Activated T-helper 1 cell treated with anti-CD3 and anti-CD28 coated beads, Interleukin-12 subunit alpha, Interleukin-12 subunit beta, Interleukin-2, Interleukin-4 antibody, amounts not matched to agents 30 ng/mL and 10 ng/mL and 1 ng/mL, durations not matched to agents 14 hours and 24 hours and 36 hours (primary cell): ENCODE measurements around the gene TXNRD2. TPM values are rescaled to one million over a fixed set of nuclear protein-coding genes. Genes with fewer than 3 reads are reported as not detected.
"Not testable (repeated sequence)": the region's sequence is repeated elsewhere in the genome, so short reads cannot be mapped to it uniquely, and the experiment has no call there.

ENCODE experiments used
- DNase-seq: peaks from one replicate; pipeline ENCODE4 v3.0.0; 2021; ENCODE audit warnings: low spot score
- H3K27ac Mint-ChIP-seq: one replicate; pipeline ENCODE4 v1.8.0; 2021; ENCODE audit warnings: mild to moderate bottlenecking, mixed read lengths
- H3K27me3 Mint-ChIP-seq: one replicate; pipeline ENCODE4 v1.8.0; 2022; ENCODE audit warnings: mild to moderate bottlenecking, moderate library complexity, mixed read lengths; ENCODE audit not compliant: insufficient read depth
- H3K36me3 Mint-ChIP-seq: one replicate; pipeline ENCODE4 v1.8.0; 2021; ENCODE audit warnings: low read depth, mixed read lengths
- H3K4me1 Mint-ChIP-seq: one replicate; pipeline ENCODE4 v1.8.0; 2021; ENCODE audit warnings: low read depth, mixed read lengths
- H3K4me3 Mint-ChIP-seq: one replicate; pipeline ENCODE4 v1.8.0; 2021; ENCODE audit warnings: mild to moderate bottlenecking, moderate library complexity, mixed read lengths
- H3K9me3 Mint-ChIP-seq: one replicate; pipeline ENCODE4 v1.8.0; 2021; ENCODE audit warnings: mixed read lengths
- intact Hi-C: fragments of 100-400 bp; cut with micrococcal nuclease; formaldehyde crosslinking; loops from one replicate; pipeline ENCODE4 v1.15.1; 2024
- total RNA-seq: library from RNA; stranded (reverse); gene quantifications from 2 replicates; pipeline ENCODE4 v1.2.3, GENCODE V29; 2022

The TXNRD2 gene
- total RNA-seq, 1 donor from 2014 or later = 20.0 TPM

GRCh38 chr22:19929586-19930550 is 11.8 kb downstream of the TXNRD2 start:
- DNase-seq = no peak
- no peak overlapping the region for H3K4me3 Mint-ChIP-seq
- no peaks in the 10 kb centered on the region for H3K9me3 Mint-ChIP-seq
- intact Hi-C loops = no loop called here
- H3K27ac Mint-ChIP-seq = no peak overlapping the region
- H3K36me3 Mint-ChIP-seq = no peaks in the 10 kb centered on the region
- H3K27me3 Mint-ChIP-seq = no peaks in the 10 kb centered on the region
- H3K4me1 Mint-ChIP-seq = no peaks in the 10 kb centered on the region

GRCh38 chr22:19928207-19928606 is 13.4 kb downstream of the TXNRD2 start:
- Mint-ChIP-seq H3K36me3 (no peaks in the 10 kb centered on the region), H3K4me1 (no peaks in the 10 kb centered on the region), H3K4me3 (no peak overlapping the region), H3K27me3 (no peaks in the 10 kb centered on the region), H3K9me3 (no peaks in the 10 kb centered on the region), H3K27ac (no peak overlapping the region)
- DNase-seq = no peak
- intact Hi-C loops = no loop called here

- Mint-ChIP-seq H3K4me3 (no peak overlapping the region), H3K36me3 (no peaks in the 10 kb centered on the region), H3K27ac (no peak overlapping the region), H3K27me3 (no peaks in the 10 kb centered on the region), H3K9me3 (no peaks in the 10 kb centered on the region), H3K4me1 (no peaks in the 10 kb centered on the region)
- DNase-seq = no peak
- intact Hi-C loops = no loop called here
Measured at GRCh38 chr22:19927696-19928095, 13.9 kb downstream of the TXNRD2 start.

GRCh38 chr22:19926028-19926427 is 15.6 kb downstream of the TXNRD2 start:
- H3K27ac Mint-ChIP-seq = not testable (repeated sequence)

GRCh38 chr22:19923914-19924513 is 17.6 kb downstream of the TXNRD2 start:
- Mint-ChIP-seq H3K36me3 (no peaks in the 10 kb centered on the region), H3K4me3 (no peak overlapping the region), H3K4me1 (no peaks in the 10 kb centered on the region), H3K27ac (no peak overlapping the region), H3K27me3 (no peaks in the 10 kb centered on the region), H3K9me3 (no peaks in the 10 kb centered on the region)
- no peak for DNase-seq
- intact Hi-C loops = no loop called here

More at GRCh38 chr22:19926028-19926427, 15.6 kb downstream of the TXNRD2 start:
- H3K4me1 Mint-ChIP-seq, H3K9me3 Mint-ChIP-seq, H3K27me3 Mint-ChIP-seq, H3K36me3 Mint-ChIP-seq, H3K4me3 Mint-ChIP-seq, DNase-seq, intact Hi-C loops: not testable (repeated sequence)

- Mint-ChIP-seq H3K36me3 (no peaks in the 10 kb centered on the region), H3K27ac (no peak overlapping the region), H3K4me1 (no peaks in the 10 kb centered on the region), H3K27me3 (no peaks in the 10 kb centered on the region), H3K4me3 (no peak overlapping the region), H3K9me3 (no peaks in the 10 kb centered on the region)
- DNase-seq = no peak
- intact Hi-C loops = no loop called here
Measured at GRCh38 chr22:19921544-19922081, 20.0 kb downstream of the TXNRD2 start.

- Mint-ChIP-seq H3K27ac (no peak overlapping the region), H3K9me3 (no peaks in the 10 kb centered on the region), H3K27me3 (no peaks in the 10 kb centered on the region), H3K4me1 (no peaks in the 10 kb centered on the region), H3K36me3 (peaks cover under 1% of the 10 kb centered on the region), H3K4me3 (no peak overlapping the region)
- intact Hi-C loops = no loop called here
- DNase-seq = no peak
Measured at GRCh38 chr22:19919701-19920363, 21.8 kb downstream of the TXNRD2 start.

- no peaks in the 10 kb centered on the region for H3K9me3 Mint-ChIP-seq
Measured at GRCh38 chr22:19918332-19919106, 23.1 kb downstream of the TXNRD2 start.

GRCh38 chr22:19917389-19918138 is 24.1 kb downstream of the TXNRD2 start:
- H3K9me3 Mint-ChIP-seq = no peaks in the 10 kb centered on the region
- no peaks in the 10 kb centered on the region for H3K27me3 Mint-ChIP-seq
- peaks cover 13% of the 10 kb centered on the region for H3K36me3 Mint-ChIP-seq
- no peak overlapping the region for H3K27ac Mint-ChIP-seq
- no peak overlapping the region for H3K4me3 Mint-ChIP-seq
- intact Hi-C loops = no loop called here
- DNase-seq = no peak
- H3K4me1 Mint-ChIP-seq = no peaks in the 10 kb centered on the region

More at GRCh38 chr22:19918332-19919106, 23.1 kb downstream of the TXNRD2 start:
- Mint-ChIP-seq H3K27me3 (no peaks in the 10 kb centered on the region), H3K4me1 (no peaks in the 10 kb centered on the region), H3K4me3 (no peak overlapping the region), H3K36me3 (peaks cover 13% of the 10 kb centered on the region), H3K27ac (no peak overlapping the region)
- intact Hi-C loops = no loop called here
- DNase-seq = no peak

GRCh38 chr22:19916941-19917340 is 24.7 kb downstream of the TXNRD2 start:
- H3K9me3 Mint-ChIP-seq = no peaks in the 10 kb centered on the region
- no peaks in the 10 kb centered on the region for H3K4me1 Mint-ChIP-seq
- no peak overlapping the region for H3K27ac Mint-ChIP-seq
- no peaks in the 10 kb centered on the region for H3K27me3 Mint-ChIP-seq
- no peak for DNase-seq
- H3K4me3 Mint-ChIP-seq = no peak overlapping the region
- intact Hi-C loops = no loop called here
- H3K36me3 Mint-ChIP-seq = peaks cover 13% of the 10 kb centered on the region

- Mint-ChIP-seq H3K4me1 (no peaks in the 10 kb centered on the region), H3K36me3 (peaks cover 13% of the 10 kb centered on the region), H3K9me3 (no peaks in the 10 kb centered on the region), H3K27me3 (no peaks in the 10 kb centered on the region), H3K4me3 (no peak overlapping the region), H3K27ac (no peak overlapping the region)
- no peak for DNase-seq
- intact Hi-C loops = no loop called here
Measured at GRCh38 chr22:19916006-19916405, 25.6 kb downstream of the TXNRD2 start.
